HG02981 (cell line): ENCODE data around the gene PDCD7.

Source experiments
- ATAC-seq: cut with Tn5 transposase; IDR thresholded peaks from one replicate; pipeline ENCODE4 v1.9.1; 2021; ENCODE audit warnings: mild to moderate bottlenecking, moderate library complexity; ENCODE audit not compliant: unreplicated experiment

PDCD7 gene

DNA sequence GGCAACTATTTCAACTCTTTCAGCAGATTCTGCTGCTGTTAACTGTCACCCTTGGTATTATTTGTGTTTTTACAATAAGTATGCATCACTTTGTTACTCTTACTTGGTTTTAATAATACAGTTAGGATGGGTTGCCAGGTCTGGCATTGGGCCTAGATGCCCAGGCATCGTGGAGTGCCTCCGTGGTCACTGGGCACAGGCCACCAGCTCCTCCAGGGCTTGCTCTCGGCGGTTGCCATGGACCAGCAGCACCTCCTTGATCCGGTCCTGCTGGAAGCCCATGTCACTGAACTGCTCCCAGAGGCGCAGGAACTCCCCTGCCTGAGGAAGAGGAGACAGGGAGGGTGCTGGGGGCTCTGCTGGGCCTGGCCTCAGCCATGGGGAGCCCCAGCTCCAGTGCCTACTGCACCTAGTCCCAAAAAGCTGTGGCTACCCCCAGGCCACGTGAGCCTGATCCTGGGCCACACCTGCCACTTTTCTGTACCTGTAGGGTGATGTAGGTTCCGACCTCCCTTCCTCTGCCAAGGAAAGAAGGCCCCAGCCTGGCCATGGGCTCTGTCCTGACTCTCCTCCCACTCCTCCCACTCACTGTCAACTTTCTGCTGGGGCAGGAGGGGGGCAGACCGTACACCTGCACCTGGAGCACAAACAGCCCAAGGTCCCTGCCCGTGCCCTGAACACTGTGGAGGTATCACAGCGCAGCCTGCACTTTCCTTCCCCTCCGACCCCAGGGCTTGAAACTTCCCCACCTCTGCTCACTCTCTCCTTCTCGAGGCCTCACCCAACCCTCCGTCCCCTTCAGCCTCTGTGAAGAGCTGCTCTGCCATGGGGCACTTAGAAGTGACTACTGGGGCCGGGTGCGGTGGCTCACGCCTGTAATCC lies 40.5 kb downstream of the PDCD7 start:
- no peak for ATAC-seq

DNA sequence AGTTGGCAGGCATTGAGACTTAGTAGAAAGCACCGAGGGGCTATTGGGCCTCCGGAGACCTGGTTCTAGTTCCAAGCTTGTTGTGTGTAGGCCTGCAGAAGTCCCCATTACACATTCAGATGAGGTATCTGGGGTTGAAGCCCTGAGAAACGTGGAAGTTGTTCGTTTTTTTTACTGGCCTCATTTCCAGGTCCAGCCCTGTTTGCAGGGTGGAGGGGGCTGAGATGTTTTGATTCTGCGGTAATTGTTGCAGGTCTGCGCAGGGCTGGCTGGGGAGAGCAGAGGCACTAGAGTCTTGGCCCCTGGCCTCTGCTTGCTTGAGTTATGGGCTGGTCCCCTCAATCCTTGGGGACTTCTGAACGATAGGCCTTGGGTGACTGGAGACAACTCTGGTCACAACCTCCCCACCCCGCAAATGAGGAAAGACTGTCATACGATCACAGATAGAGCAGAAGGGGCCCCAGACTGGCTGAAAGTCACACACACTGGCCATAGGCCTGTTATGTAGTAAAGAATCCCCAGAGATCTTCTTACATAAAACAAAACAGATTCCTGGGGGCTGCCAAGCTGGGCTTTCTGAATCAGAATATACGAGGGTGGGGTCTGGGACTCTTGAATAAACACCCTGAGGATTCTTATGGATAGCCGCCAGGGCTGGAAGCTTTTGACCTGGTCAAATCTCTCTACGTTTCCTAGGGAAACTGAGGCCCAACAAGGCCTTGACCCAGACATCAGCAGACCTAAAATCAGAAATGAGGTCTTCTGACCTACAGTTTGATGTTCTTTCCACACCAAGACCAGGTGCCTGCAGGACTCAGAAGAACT lies 41.5 kb downstream of the PDCD7 start:
- no peak for ATAC-seq

DNA sequence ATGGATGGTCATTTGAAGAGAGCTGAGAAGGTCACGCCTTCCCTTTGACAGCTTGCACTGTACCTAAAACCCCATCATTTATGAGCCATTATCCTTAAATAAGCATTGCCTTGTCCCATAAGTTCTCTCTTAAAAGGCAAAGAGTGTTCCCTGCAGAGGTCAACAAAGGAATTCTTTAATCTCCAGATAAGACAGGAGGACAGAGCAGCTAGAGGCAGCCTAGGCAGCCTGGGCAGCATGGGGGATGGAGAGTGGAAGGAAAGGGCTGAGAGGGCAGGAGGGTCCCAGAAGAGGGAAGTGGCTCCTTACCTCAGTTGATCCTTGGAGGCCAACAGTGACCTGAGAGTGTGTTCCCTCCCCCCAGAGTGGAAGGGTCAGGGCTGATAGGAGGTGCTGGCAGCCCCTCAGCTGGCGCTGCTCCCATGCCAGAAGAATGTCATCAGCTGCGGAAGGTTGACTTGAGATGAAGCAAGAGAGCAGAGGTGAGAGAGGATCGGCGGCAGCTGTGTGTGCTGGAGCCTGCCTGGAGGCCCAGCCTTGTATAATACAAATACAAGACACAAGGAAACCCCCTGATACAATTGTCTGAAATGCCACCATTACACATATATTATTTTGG lies 44.3 kb downstream of the PDCD7 start:
- ATAC-seq, result no peak

- ATAC-seq, result no peak
These were observed 45.0 kb downstream of the PDCD7 start for GRCh38 chr15:65088643-65089021.

- no peak for ATAC-seq
These were observed 45.5 kb downstream of the PDCD7 start for GRCh38 chr15:65087873-65088642.

DNA sequence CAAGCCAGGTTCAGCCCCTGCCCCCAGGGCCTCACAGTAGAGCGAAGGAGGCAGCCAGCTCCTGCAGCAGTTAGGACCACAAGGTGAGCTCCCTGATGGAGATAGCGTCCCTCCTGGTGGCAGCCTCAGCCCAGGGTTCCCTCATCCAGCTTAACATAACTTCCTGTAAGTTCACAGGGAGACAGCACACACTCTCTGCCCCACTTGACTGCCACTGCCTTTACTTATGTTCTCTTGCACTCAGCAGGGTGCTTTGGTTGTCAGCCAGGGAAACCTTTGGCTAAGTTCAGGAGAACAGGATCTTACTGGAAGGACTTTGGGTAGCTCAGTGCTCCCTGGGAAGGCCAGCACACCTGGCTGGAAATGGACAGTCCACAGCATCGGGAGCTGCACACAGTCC lies 46.2 kb downstream of the PDCD7 start:
- ATAC-seq, result no peak

DNA sequence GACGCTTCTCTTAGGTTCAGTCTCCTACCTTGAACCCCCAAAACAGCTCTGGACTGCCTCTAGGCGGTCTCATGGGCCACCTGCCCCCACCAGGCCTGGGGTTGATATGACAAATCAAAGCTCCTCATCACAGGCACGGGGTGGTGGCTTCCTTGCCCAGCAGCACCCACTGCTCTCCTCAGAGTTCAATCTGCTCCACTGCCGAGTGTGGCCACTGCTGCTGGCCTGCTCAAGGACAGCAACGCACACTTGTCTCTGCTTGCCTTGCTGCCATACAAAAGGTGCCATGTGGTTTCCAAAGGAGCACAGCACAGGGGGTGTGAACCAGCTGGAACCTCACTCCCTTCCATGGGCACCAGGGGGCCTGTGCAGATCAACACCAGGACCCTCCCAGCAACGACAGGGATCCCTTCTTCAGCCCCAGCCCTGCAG lies 46.9 kb downstream of the PDCD7 start:
- ATAC-seq, result no peak

- no peak for ATAC-seq
These were observed 47.5 kb downstream of the PDCD7 start for GRCh38 chr15:65085990-65086679.

GRCh38 chr15:65085207-65085753 lies 48.3 kb downstream of the PDCD7 start:
- no peak for ATAC-seq

- ATAC-seq, result no peak
These were observed 49.0 kb downstream of the PDCD7 start for GRCh38 chr15:65084500-65085206.

GRCh38 chr15:65083262-65083701 lies 50.3 kb downstream of the PDCD7 start:
- ATAC-seq, result no peak

GRCh38 chr15:65082303-65082953 lies 51.2 kb downstream of the PDCD7 start:
- no peak for ATAC-seq

DNA sequence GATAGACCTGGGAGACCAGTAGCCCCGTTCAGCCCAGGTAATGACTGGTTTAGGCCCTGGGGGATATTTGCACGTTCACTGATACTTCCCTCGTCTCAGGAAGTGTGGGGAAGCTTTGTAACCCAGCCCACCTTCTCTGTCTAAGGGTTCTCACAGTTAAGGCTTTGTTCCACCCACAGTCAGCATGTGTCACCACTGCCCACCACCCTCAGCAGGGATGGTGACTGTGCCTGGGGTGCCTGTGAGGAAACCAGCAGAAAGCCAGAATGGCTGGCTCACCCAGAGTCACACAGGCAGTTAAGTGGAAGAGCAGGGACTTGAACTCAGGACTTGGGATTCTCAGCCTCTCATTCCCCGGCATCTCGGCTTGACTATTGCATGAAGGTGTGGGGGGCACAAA lies 51.9 kb downstream of the PDCD7 start:
- ATAC-seq, result no peak

- no peak for ATAC-seq
These were observed 52.3 kb downstream of the PDCD7 start for GRCh38 chr15:65081270-65081669.

DNA sequence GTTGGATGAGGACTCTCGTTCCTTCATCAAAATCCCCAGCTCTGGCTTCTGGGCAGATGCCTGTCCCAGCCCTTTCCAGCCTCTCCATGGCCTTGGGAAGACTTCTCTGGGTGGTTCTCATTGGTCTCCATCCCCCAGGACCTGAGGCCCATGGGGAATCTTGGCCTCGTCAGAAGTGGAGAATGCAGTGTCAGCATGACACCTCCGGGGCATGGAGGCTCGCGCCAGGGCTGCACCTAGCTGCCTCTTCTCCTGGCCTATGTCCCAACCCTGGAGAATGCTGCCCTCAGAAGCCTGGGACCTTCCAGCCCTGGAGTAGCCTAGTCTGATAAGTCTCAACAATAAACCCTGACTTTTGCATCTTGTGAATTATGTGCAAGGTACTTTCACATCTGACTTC lies 54.0 kb downstream of the PDCD7 start:
- ATAC-seq, result no peak

GRCh38 chr15:65077981-65078352 lies 55.6 kb downstream of the PDCD7 start:
- ATAC-seq, result no peak

DNA sequence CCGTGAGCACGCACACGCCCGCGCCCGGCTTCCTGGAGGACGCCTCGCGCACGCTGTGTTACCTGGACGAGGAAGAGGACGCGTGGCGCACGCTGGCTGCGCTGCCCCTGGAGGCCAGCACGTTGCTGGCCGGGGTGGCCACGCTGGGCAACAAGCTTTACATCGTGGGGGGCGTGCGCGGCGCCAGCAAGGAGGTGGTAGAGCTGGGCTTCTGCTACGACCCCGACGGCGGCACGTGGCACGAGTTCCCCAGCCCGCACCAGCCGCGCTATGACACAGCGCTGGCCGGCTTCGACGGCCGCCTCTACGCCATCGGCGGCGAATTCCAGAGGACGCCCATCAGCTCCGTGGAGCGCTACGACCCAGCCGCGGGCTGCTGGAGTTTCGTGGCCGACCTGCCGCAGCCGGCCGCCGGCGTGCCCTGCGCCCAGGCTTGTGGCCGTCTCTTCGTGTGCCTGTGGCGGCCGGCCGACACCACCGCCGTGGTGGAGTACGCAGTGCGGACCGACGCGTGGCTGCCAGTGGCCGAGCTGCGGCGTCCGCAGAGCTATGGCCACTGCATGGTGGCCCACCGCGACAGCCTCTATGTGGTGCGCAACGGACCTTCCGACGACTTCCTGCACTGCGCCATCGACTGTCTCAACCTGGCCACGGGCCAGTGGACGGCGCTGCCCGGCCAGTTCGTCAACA lies 56.2 kb downstream of the PDCD7 start:
- no peak for ATAC-seq
